ENCODE results near the gene VASP.

DNA sequence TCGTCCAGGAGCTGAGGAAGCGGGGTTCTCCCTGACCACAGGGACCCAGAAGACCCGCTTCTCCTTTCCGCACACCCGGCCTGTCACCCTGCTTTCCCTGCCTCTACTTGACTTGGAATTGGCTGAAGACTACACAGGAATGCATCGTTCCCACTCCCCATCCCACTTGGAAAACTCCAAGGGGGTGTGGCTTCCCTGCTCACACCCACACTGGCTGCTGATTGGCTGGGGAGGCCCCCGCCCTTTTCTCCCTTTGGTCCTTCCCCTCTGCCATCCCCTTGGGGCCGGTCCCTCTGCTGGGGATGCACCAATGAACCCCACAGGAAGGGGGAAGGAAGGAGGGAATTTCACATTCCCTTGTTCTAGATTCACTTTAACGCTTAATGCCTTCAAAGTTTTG lies 18.9 kb downstream of the VASP start:
- TF ChIP-seq, protein P1, sequence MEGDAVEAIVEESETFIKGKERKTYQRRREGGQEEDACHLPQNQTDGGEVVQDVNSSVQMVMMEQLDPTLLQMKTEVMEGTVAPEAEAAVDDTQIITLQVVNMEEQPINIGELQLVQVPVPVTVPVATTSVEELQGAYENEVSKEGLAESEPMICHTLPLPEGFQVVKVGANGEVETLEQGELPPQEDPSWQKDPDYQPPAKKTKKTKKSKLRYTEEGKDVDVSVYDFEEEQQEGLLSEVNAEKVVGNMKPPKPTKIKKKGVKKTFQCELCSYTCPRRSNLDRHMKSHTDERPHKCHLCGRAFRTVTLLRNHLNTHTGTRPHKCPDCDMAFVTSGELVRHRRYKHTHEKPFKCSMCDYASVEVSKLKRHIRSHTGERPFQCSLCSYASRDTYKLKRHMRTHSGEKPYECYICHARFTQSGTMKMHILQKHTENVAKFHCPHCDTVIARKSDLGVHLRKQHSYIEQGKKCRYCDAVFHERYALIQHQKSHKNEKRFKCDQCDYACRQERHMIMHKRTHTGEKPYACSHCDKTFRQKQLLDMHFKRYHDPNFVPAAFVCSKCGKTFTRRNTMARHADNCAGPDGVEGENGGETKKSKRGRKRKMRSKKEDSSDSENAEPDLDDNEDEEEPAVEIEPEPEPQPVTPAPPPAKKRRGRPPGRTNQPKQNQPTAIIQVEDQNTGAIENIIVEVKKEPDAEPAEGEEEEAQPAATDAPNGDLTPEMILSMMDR (IDR thresholded peaks at IDR 0.05; ENCODE audit: low read depth, low read length): no peak
- TF ChIP-seq EZH2phosphoT487 (IDR thresholded peaks at IDR 0.05; ENCODE audit: low read depth): no peak

Data from OCI-LY3 (cell line).